GM21737 (cell line): ENCODE measurements around the gene LYZL6.

Source experiments
- ATAC-seq: cut with Tn5 transposase; IDR thresholded peaks from one replicate; pipeline ENCODE4 v1.9.1; 2021; ENCODE audit warnings: mild to moderate bottlenecking, moderate library complexity; ENCODE audit not compliant: unreplicated experiment

The LYZL6 gene

GRCh38 chr17:35889241-35889640, 54.3 kb downstream of the LYZL6 start:
- no peak for ATAC-seq
